ENCODE results near the gene NLK.

Gene NLK

GRCh38 chr17:28100251-28100650, 57.8 kb downstream of the NLK start:
- Histone ChIP-seq H4K8ac (ENCODE audit: low read depth, low read length) (no peak overlapping the region), H3K14ac (ENCODE audit: low read length) (no peak overlapping the region), H3K79me1 (ENCODE audit: low read depth, low read length) (no peaks in the 10 kb centered on the region), H3K4ac (ENCODE audit: low read length) (no peak overlapping the region), H3K18ac (ENCODE audit: low read length) (no peak overlapping the region), H2BK5ac (ENCODE audit: low read length) (no peak overlapping the region), H3K27me3 (ENCODE audit: control insufficient read depth in 3 of 3, insufficient read depth in 3 of 3, low read depth in 1 of 3, low read length in 3 of 3) (no peaks in the 10 kb centered on the region), H2AK5ac (ENCODE audit: low read depth, low read length) (no peak overlapping the region), H3K4me1 (ENCODE audit: control insufficient read depth in 2 of 2, insufficient read depth in 1 of 2, low read depth in 1 of 2, low read length in 2 of 2) (no peaks in the 10 kb centered on the region), H3K9ac (ENCODE audit: low read depth, low read length, poor library complexity) (no peak overlapping the region), H3K4me3 (ENCODE audit: low read length in 2 of 2) (no peak overlapping the region), H2BK12ac (ENCODE audit: low read length) (no peak overlapping the region), H2AFZ (ENCODE audit: low read length) (no peak overlapping the region), H3K23ac (ENCODE audit: low read depth, low read length, poor library complexity) (no peak overlapping the region), H3K9me3 (replicated peaks in 1 of 2; ENCODE audit: control insufficient read depth in 2 of 2, insufficient read depth in 1 of 2, low read depth in 1 of 2, low read length in 2 of 2) (no peaks in the 10 kb centered on the region), H3K27ac (replicated peaks; ENCODE audit: low read length) (no peak overlapping the region), H2BK15ac (ENCODE audit: low read length) (no peak overlapping the region), H3K36me3 (replicated peaks in 1 of 2; ENCODE audit: control insufficient read depth in 2 of 2, insufficient read depth in 2 of 2, low read length in 2 of 2) (no peaks in the 10 kb centered on the region), H4K91ac (ENCODE audit: low read depth, low read length, poor library complexity) (no peak overlapping the region), H3K4me2 (ENCODE audit: insufficient read depth, low read length, poor library complexity, severe bottlenecking) (no peak overlapping the region), H2BK120ac (ENCODE audit: low read depth, low read length) (no peak overlapping the region)
- no peak for DNase-seq (ENCODE audit: low spot score)
- WGBS, 2 donors (ENCODE audit: extremely low coverage in 2 of 2, insufficient read length in 2 of 2, insufficient replicate concordance in 1 of 2): no CpG with 5 or more reads among the region's 1 CpG

GRCh38 chr17:28100936-28101335, 58.5 kb downstream of the NLK start:
- Histone ChIP-seq H3K27ac (replicated peaks; ENCODE audit: low read length) (no peak overlapping the region), H2BK15ac (ENCODE audit: low read length) (no peak overlapping the region), H3K14ac (ENCODE audit: low read length) (no peak overlapping the region), H4K91ac (ENCODE audit: low read depth, low read length, poor library complexity) (no peak overlapping the region), H4K8ac (ENCODE audit: low read depth, low read length) (no peak overlapping the region), H3K4ac (ENCODE audit: low read length) (no peak overlapping the region), H3K27me3 (ENCODE audit: control insufficient read depth in 3 of 3, insufficient read depth in 3 of 3, low read depth in 1 of 3, low read length in 3 of 3) (no peaks in the 10 kb centered on the region), H3K79me1 (ENCODE audit: low read depth, low read length) (no peaks in the 10 kb centered on the region), H2AK5ac (ENCODE audit: low read depth, low read length) (no peak overlapping the region), H2BK12ac (ENCODE audit: low read length) (no peak overlapping the region), H3K36me3 (replicated peaks in 1 of 2; ENCODE audit: control insufficient read depth in 2 of 2, insufficient read depth in 2 of 2, low read length in 2 of 2) (no peaks in the 10 kb centered on the region), H2BK120ac (ENCODE audit: low read depth, low read length) (no peak overlapping the region), H2AFZ (ENCODE audit: low read length) (no peak overlapping the region), H3K4me2 (ENCODE audit: insufficient read depth, low read length, poor library complexity, severe bottlenecking) (no peak overlapping the region), H3K9me3 (replicated peaks in 1 of 2; ENCODE audit: control insufficient read depth in 2 of 2, insufficient read depth in 1 of 2, low read depth in 1 of 2, low read length in 2 of 2) (no peaks in the 10 kb centered on the region), H2BK5ac (ENCODE audit: low read length) (no peak overlapping the region), H3K18ac (ENCODE audit: low read length) (no peak overlapping the region), H3K4me1 (ENCODE audit: control insufficient read depth in 2 of 2, insufficient read depth in 1 of 2, low read depth in 1 of 2, low read length in 2 of 2) (peaks cover 0 to 2% of the 10 kb centered on the region in 2 donors), H3K23ac (ENCODE audit: low read depth, low read length, poor library complexity) (no peak overlapping the region), H3K9ac (ENCODE audit: low read depth, low read length, poor library complexity) (no peak overlapping the region), H3K4me3 (ENCODE audit: low read length in 2 of 2) (no peak overlapping the region)
- no CpG with 5 or more reads among the region's 1 CpG for WGBS, 2 donors (ENCODE audit: extremely low coverage in 2 of 2, insufficient read length in 2 of 2, insufficient replicate concordance in 1 of 2)
- DNase-seq (ENCODE audit: low spot score): no peak

GRCh38 chr17:28101919-28102318, 59.4 kb downstream of the NLK start:
- Histone ChIP-seq H3K27me3 (ENCODE audit: control insufficient read depth in 3 of 3, insufficient read depth in 3 of 3, low read depth in 1 of 3, low read length in 3 of 3) (no peaks in the 10 kb centered on the region), H3K18ac (ENCODE audit: low read length) (no peak overlapping the region), H3K79me1 (ENCODE audit: low read depth, low read length) (no peaks in the 10 kb centered on the region), H2BK5ac (ENCODE audit: low read length) (no peak overlapping the region), H2BK120ac (ENCODE audit: low read depth, low read length) (no peak overlapping the region), H3K4me3 (ENCODE audit: low read length in 2 of 2) (no peak overlapping the region), H4K91ac (ENCODE audit: low read depth, low read length, poor library complexity) (no peak overlapping the region), H3K4me1 (ENCODE audit: control insufficient read depth in 2 of 2, insufficient read depth in 1 of 2, low read depth in 1 of 2, low read length in 2 of 2) (peaks cover 0 to 2% of the 10 kb centered on the region in 2 donors), H3K9ac (ENCODE audit: low read depth, low read length, poor library complexity) (no peak overlapping the region), H3K9me3 (replicated peaks in 1 of 2; ENCODE audit: control insufficient read depth in 2 of 2, insufficient read depth in 1 of 2, low read depth in 1 of 2, low read length in 2 of 2) (no peaks in the 10 kb centered on the region), H2BK15ac (ENCODE audit: low read length) (no peak overlapping the region), H2AFZ (ENCODE audit: low read length) (no peak overlapping the region), H4K8ac (ENCODE audit: low read depth, low read length) (no peak overlapping the region), H3K23ac (ENCODE audit: low read depth, low read length, poor library complexity) (no peak overlapping the region), H3K4me2 (ENCODE audit: insufficient read depth, low read length, poor library complexity, severe bottlenecking) (no peak overlapping the region), H2BK12ac (ENCODE audit: low read length) (no peak overlapping the region), H3K4ac (ENCODE audit: low read length) (no peak overlapping the region), H3K36me3 (replicated peaks in 1 of 2; ENCODE audit: control insufficient read depth in 2 of 2, insufficient read depth in 2 of 2, low read length in 2 of 2) (no peaks in the 10 kb centered on the region), H3K27ac (replicated peaks; ENCODE audit: low read length) (no peak overlapping the region), H3K14ac (ENCODE audit: low read length) (no peak overlapping the region), H2AK5ac (ENCODE audit: low read depth, low read length) (no peak overlapping the region)
- DNase-seq (ENCODE audit: low spot score): no peak

GRCh38 chr17:28105501-28105900, 63.0 kb downstream of the NLK start:
- no peak overlapping the region for H3K14ac ChIP-seq (ENCODE audit: low read length)
- no peak overlapping the region for H2AFZ ChIP-seq (ENCODE audit: low read length)
- no peak for DNase-seq (ENCODE audit: low spot score)
- H3K4me3 ChIP-seq (ENCODE audit: low read length in 2 of 2): no peak overlapping the region
- no peak overlapping the region for H3K4me2 ChIP-seq (ENCODE audit: insufficient read depth, low read length, poor library complexity, severe bottlenecking)
- no CpG with 5 or more reads among the region's 1 CpG for WGBS, 2 donors (ENCODE audit: extremely low coverage in 2 of 2, insufficient read length in 2 of 2, insufficient replicate concordance in 1 of 2)
- H3K4me1 ChIP-seq (ENCODE audit: control insufficient read depth in 2 of 2, insufficient read depth in 1 of 2, low read depth in 1 of 2, low read length in 2 of 2): peaks cover 0 to 2% of the 10 kb centered on the region in 2 donors
- no peak overlapping the region for H2BK120ac ChIP-seq (ENCODE audit: low read depth, low read length)
- H3K9ac ChIP-seq (ENCODE audit: low read depth, low read length, poor library complexity): no peak overlapping the region
- no peak overlapping the region for H3K4ac ChIP-seq (ENCODE audit: low read length)
- H3K23ac ChIP-seq (ENCODE audit: low read depth, low read length, poor library complexity): no peak overlapping the region
- no peak overlapping the region for H4K8ac ChIP-seq (ENCODE audit: low read depth, low read length)
- H3K27ac ChIP-seq (replicated peaks; ENCODE audit: low read length): no peak overlapping the region
- peaks cover 0 to 11% of the 10 kb centered on the region in 2 donors for H3K9me3 ChIP-seq (replicated peaks in 1 of 2; ENCODE audit: control insufficient read depth in 2 of 2, insufficient read depth in 1 of 2, low read depth in 1 of 2, low read length in 2 of 2)
- H4K91ac ChIP-seq (ENCODE audit: low read depth, low read length, poor library complexity): no peak overlapping the region
- H2BK15ac ChIP-seq (ENCODE audit: low read length): no peak overlapping the region
- H2AK5ac ChIP-seq (ENCODE audit: low read depth, low read length): no peak overlapping the region
- H3K18ac ChIP-seq (ENCODE audit: low read length): no peak overlapping the region
- H3K79me1 ChIP-seq (ENCODE audit: low read depth, low read length): no peaks in the 10 kb centered on the region
- H3K27me3 ChIP-seq (ENCODE audit: control insufficient read depth in 3 of 3, insufficient read depth in 3 of 3, low read depth in 1 of 3, low read length in 3 of 3): no peaks in the 10 kb centered on the region
- H3K36me3 ChIP-seq (replicated peaks in 1 of 2; ENCODE audit: control insufficient read depth in 2 of 2, insufficient read depth in 2 of 2, low read length in 2 of 2): no peaks in the 10 kb centered on the region
- H2BK12ac ChIP-seq (ENCODE audit: low read length): no peak overlapping the region
- H2BK5ac ChIP-seq (ENCODE audit: low read length): no peak overlapping the region
